GM12878 (cell line): ENCODE results near the gene MX1. TPM values are rescaled to one million over a fixed set of nuclear protein-coding genes. Genes with fewer than 3 reads are reported as not detected.

Experiments used
- BHLHE40 ChIP-seq, 2 experiments: fragments of 450-650 bp in 1 of 2; IDR thresholded peaks; 2 replicates each; pipeline ENCODE4 v1.6.1; 2011 to 2017; ENCODE audit warnings: low read depth in 2 of 2, borderline replicate concordance in 1 of 2, improper control_type of control experiment in 1 of 2, low read length in 1 of 2, mild to moderate bottlenecking in 1 of 2
- CEBPB ChIP-seq, 2 experiments: fragments of 150-350 bp in 1 of 2; IDR thresholded peaks; 2 replicates each; pipeline ENCODE4 v1.6.1; 2012 to 2014; ENCODE audit warnings: low read depth in 2 of 2, low read length in 2 of 2, borderline replicate concordance in 1 of 2, inconsistent platforms in 1 of 2
- CEBPZ ChIP-seq: fragments of 150-350 bp; IDR thresholded peaks from 2 replicates; pipeline ENCODE4 v1.6.1; 2016; ENCODE audit warnings: low read depth, low read length
- DPF2 ChIP-seq: fragments of 450-650 bp; IDR thresholded peaks from 2 replicates; pipeline ENCODE4 v1.6.1; 2017; ENCODE audit warnings: mild to moderate bottlenecking
- EP300 ChIP-seq, 2 experiments: fragments of 150-350 bp in 1 of 2; IDR thresholded peaks; 2 replicates each; pipeline ENCODE4 v1.6.1; 2011 to 2012; ENCODE audit warnings: low read depth in 2 of 2, low read length in 2 of 2, borderline replicate concordance in 1 of 2, improper control_type of control experiment in 1 of 2, inconsistent platforms in 1 of 2; ENCODE audit not compliant: control insufficient read depth in 1 of 2
- HDAC2 ChIP-seq: fragments of 200-600 bp; sonication (generic); IDR thresholded peaks from 2 replicates; pipeline ENCODE4 v1.6.1; 2017
- IRF5 ChIP-seq: fragments of 450-650 bp; IDR thresholded peaks from 2 replicates; pipeline ENCODE4 v1.6.1; 2017; ENCODE audit warnings: borderline replicate concordance
- KAT2A ChIP-seq: conservative IDR thresholded peaks from 2 replicates; pipeline ENCODE4 v1.6.1; 2011; ENCODE audit warnings: low read depth, low read length; ENCODE audit not compliant: control insufficient read depth
- NFXL1 ChIP-seq: fragments of 450-650 bp; IDR thresholded peaks from 2 replicates; pipeline ENCODE4 v1.6.1; 2017; ENCODE audit warnings: antibody characterized with exemption, mild to moderate bottlenecking, borderline replicate concordance
- NR2C2 ChIP-seq: IDR thresholded peaks from 2 replicates; pipeline ENCODE4 v1.6.1; 2011; ENCODE audit warnings: borderline replicate concordance, low read depth; ENCODE audit not compliant: control insufficient read depth, insufficient read length
- PBX3 ChIP-seq: IDR thresholded peaks from 2 replicates; pipeline ENCODE4 v1.6.1; 2011; ENCODE audit warnings: mild to moderate bottlenecking, low read depth, low read length, moderate library complexity; ENCODE audit not compliant: insufficient replicate concordance
- RAD51 ChIP-seq: fragments of 450-650 bp; IDR thresholded peaks from 2 replicates; pipeline ENCODE4 v1.6.1; 2016; ENCODE audit warnings: moderate library complexity, mild to moderate bottlenecking, inconsistent platforms
- RCOR1 ChIP-seq: conservative IDR thresholded peaks from 2 replicates; pipeline ENCODE4 v1.6.1; 2012; ENCODE audit warnings: low read depth, low read length, improper control_type of control experiment
- SRF ChIP-seq, 2 experiments: IDR thresholded peaks; 2 replicates each; pipeline ENCODE4 v1.6.1; 2011; ENCODE audit warnings: low read depth in 2 of 2, low read length in 2 of 2, mild to moderate bottlenecking in 1 of 2, moderate library complexity in 1 of 2
- SUZ12 ChIP-seq: fragments of 200-600 bp; sonication (generic); IDR thresholded peaks from one replicate; pipeline ENCODE4 v1.6.1; 2018; ENCODE audit warnings: antibody characterized with exemption, mild to moderate bottlenecking; ENCODE audit not compliant: unreplicated experiment
- polyA plus RNA-seq, 11 experiments: library from polyadenylated mRNA; depleted of rRNA in 4 of 11; unstranded in 6 of 11; stranded (reverse) in 5 of 11; fragments of >200 nt; fragmentation: Nextera tagmentation in 4 of 11; fragmentation: Illumina TruSeq in 1 of 11; extraction: Ambion mirVana in 4 of 11; extraction: Trizol in 1 of 11; gene quantifications; 1 replicate in 1 of 11; 2 replicates in 10 of 11; pipeline versions ENCODE4 v1.2.1 to v1.2.3, GENCODE V29; 2011 to 2016; ENCODE audit warnings: inconsistent platforms in 2 of 11, missing spikeins in 2 of 11, low read depth in 1 of 11
- total RNA-seq, 4 experiments: library from RNA; depleted of rRNA in 3 of 4; stranded (reverse); fragments of >200 nt in 3 of 4; fragmentation: Illumina TruSeq in 1 of 4; extraction: Trizol in 1 of 4; gene quantifications; 2 replicates each; pipeline versions ENCODE4 v1.2.1 to v1.2.3, GENCODE V29; 2013 to 2021
- TF ChIP-seq, protein P1 (sequence below): fragments of 450-650 bp; IDR thresholded peaks from 2 replicates; pipeline ENCODE4 v1.6.1; 2018; ENCODE audit warnings: borderline replicate concordance, mild to moderate bottlenecking; ENCODE audit not compliant: partially characterized antibody
- TF ChIP-seq, protein P2 (sequence below): fragments of 450-650 bp; conservative IDR thresholded peaks from 2 replicates; pipeline ENCODE4 v1.6.1; 2017; ENCODE audit warnings: mild to moderate bottlenecking, moderate library complexity

MX1 gene
- total and polyA plus RNA-seq, 10 of the 15 experiments (the other 5 are each of a cell fraction or from before 2014, with no cell fraction given): 75.9 to 385 (median 302) TPM

DNA sequence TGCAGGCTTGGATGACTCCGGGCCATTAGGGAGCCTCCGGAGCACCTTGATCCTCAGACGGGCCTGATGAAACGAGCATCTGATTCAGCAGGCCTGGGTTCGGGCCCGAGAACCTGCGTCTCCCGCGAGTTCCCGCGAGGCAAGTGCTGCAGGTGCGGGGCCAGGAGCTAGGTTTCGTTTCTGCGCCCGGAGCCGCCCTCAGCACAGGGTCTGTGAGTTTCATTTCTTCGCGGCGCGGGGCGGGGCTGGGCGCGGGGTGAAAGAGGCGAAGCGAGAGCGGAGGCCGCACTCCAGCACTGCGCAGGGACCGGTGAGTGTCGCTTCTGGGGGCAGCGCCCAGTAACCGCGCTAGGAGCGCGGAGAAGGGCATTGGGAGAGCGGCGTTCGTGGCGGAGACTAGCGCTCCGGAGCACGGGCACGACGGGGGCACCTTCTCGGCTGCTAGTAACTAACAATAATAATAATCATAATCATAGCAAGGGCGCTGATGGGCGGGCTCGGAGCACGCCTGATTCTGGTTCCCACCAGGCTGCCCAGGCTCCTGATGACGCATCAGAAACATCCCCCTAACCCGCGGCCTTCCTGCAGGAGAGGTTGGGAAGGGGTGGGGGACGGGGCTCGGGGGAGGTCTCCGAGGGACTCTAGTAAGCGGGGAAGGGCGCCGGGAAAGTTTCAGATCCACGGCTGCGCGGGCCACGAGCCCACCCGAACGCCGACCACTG is at the start of gene MX1 (continued):
- TF ChIP-seq PBX3 (no peak), IRF5 (peak; percentile 58; the same call in 1 of the 2 replicates), CEBPZ (no peak), SUZ12 (no peak), SRF (IDR thresholded peaks at IDR 0.05; ENCODE audit: low read depth in 2 of 2, low read length in 2 of 2) (no peak), KAT2A (no peak), CEBPB (IDR thresholded peaks at IDR 0.05; ENCODE audit: borderline replicate concordance in 1 of 2, low read depth in 2 of 2, low read length in 2 of 2) (no peak), EP300 (IDR thresholded peaks at IDR 0.05; ENCODE audit: borderline replicate concordance in 1 of 2, control insufficient read depth in 1 of 2, low read depth in 2 of 2, low read length in 2 of 2) (no peak), RAD51 (no peak), DPF2 (peak; percentile 57; the same call in 1 of the 2 replicates), NFXL1 (no peak), HDAC2 (no peak), NR2C2 (no peak), RCOR1 (no peak), BHLHE40 (IDR thresholded peaks at IDR 0.05; ENCODE audit: borderline replicate concordance in 1 of 2, low read depth in 2 of 2, low read length in 1 of 2) (peak; percentile 38 to 81; a peak in 3 of 4 replicates)
- TF ChIP-seq, protein P1, sequence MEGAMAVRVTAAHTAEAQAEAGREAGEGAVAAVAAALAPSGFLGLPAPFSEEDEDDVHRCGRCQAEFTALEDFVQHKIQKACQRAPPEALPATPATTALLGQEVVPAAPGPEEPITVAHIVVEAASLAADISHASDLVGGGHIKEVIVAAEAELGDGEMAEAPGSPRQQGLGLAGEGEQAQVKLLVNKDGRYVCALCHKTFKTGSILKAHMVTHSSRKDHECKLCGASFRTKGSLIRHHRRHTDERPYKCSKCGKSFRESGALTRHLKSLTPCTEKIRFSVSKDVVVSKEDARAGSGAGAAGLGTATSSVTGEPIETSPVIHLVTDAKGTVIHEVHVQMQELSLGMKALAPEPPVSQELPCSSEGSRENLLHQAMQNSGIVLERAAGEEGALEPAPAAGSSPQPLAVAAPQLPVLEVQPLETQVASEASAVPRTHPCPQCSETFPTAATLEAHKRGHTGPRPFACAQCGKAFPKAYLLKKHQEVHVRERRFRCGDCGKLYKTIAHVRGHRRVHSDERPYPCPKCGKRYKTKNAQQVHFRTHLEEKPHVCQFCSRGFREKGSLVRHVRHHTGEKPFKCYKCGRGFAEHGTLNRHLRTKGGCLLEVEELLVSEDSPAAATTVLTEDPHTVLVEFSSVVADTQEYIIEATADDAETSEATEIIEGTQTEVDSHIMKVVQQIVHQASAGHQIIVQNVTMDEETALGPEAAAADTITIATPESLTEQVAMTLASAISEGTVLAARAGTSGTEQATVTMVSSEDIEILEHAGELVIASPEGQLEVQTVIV: no peak
- TF ChIP-seq, protein P2, sequence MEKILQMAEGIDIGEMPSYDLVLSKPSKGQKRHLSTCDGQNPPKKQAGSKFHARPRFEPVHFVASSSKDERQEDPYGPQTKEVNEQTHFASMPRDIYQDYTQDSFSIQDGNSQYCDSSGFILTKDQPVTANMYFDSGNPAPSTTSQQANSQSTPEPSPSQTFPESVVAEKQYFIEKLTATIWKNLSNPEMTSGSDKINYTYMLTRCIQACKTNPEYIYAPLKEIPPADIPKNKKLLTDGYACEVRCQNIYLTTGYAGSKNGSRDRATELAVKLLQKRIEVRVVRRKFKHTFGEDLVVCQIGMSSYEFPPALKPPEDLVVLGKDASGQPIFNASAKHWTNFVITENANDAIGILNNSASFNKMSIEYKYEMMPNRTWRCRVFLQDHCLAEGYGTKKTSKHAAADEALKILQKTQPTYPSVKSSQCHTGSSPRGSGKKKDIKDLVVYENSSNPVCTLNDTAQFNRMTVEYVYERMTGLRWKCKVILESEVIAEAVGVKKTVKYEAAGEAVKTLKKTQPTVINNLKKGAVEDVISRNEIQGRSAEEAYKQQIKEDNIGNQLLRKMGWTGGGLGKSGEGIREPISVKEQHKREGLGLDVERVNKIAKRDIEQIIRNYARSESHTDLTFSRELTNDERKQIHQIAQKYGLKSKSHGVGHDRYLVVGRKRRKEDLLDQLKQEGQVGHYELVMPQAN: 0 out of 2 replicates have a peak, but pooled peaks have one; percentile 25
